ENCODE data around the gene KIF21A.

The KIF21A gene

DNA sequence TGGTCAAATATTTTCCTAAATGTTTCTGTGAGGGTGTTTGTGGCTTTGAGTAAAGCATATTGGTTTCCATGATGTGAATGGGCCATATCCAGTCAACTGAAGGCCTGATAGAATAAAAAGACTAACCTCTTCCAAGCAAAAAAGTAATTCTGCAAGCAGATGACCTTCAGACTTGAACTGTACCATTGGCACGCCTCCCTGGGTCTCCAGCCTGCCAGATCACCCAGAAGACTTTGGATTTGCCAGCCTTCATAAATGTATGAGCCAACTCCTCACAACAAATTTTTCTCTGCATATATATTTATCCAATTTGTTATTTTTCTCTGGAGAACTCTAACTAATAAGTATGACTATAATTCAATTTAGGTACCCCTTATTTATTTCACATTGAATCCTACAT is 190.3 kb downstream of the KIF21A start:
- DNase-seq: no peak

Data from CD4-positive, alpha-beta T cell treated with Interleukin-4 for 1 hour (primary cell).